Inflammatory macrophage (primary cell): ENCODE results near the gene TOP3A.

Experiments used
- DNase-seq, 2 donors: peaks; one replicate each; pipeline ENCODE4 v3.0.0-alpha.2; 2020 to 2022

TOP3A gene

GRCh38 chr17:18253187-18253884 lies 61.5 kb downstream of the TOP3A start:
- no peak for DNase-seq

- no peak for DNase-seq
These were observed 62.6 kb downstream of the TOP3A start for GRCh38 chr17:18252160-18252559.

GRCh38 chr17:18251204-18251603 lies 63.6 kb downstream of the TOP3A start:
- DNase-seq: no peak

GRCh38 chr17:18250708-18251107 lies 64.1 kb downstream of the TOP3A start:
- no peak for DNase-seq

- no peak for DNase-seq
These were observed 64.5 kb downstream of the TOP3A start for GRCh38 chr17:18250259-18250658.

- no peak for DNase-seq
These were observed 66.0 kb downstream of the TOP3A start for GRCh38 chr17:18248811-18249210.

GRCh38 chr17:18248300-18248731 lies 66.5 kb downstream of the TOP3A start:
- peak; percentile 51 to 62 for DNase-seq

GRCh38 chr17:18247613-18248001 lies 67.2 kb downstream of the TOP3A start:
- no peak for DNase-seq

GRCh38 chr17:18246880-18247612 lies 67.7 kb downstream of the TOP3A start:
- DNase-seq: peak; percentile 39 to 52

- DNase-seq: no peak
These were observed 68.6 kb downstream of the TOP3A start for GRCh38 chr17:18246109-18246725.

GRCh38 chr17:18245038-18245776 lies 69.6 kb downstream of the TOP3A start:
- no peak for DNase-seq

- no peak for DNase-seq
These were observed 73.4 kb downstream of the TOP3A start for GRCh38 chr17:18241229-18241871.

- no peak for DNase-seq
These were observed 74.3 kb downstream of the TOP3A start for GRCh38 chr17:18240449-18240848.

GRCh38 chr17:18238299-18238698 lies 76.5 kb downstream of the TOP3A start:
- DNase-seq: no peak

- DNase-seq: no peak
These were observed 77.3 kb downstream of the TOP3A start for GRCh38 chr17:18237461-18237860.

- DNase-seq: no peak
These were observed 78.3 kb downstream of the TOP3A start for GRCh38 chr17:18236494-18236893.

- peak; percentile 35 to 58 for DNase-seq
These were observed 79.0 kb downstream of the TOP3A start for GRCh38 chr17:18235743-18236256.

- DNase-seq: no peak
These were observed 79.9 kb downstream of the TOP3A start for GRCh38 chr17:18234853-18235380.

GRCh38 chr17:18233803-18234518 lies 80.8 kb downstream of the TOP3A start:
- no peak for DNase-seq

- no peak for DNase-seq
These were observed 83.6 kb downstream of the TOP3A start for GRCh38 chr17:18231164-18231563.
